HCT116 (cell line): ENCODE data around the gene WDR31. TPM values are rescaled to one million over a fixed set of nuclear protein-coding genes. Genes with fewer than 3 reads are reported as not detected.

ENCODE experiments used
- ATAC-seq: fragments of 200-7000 bp; cut with Tn5 transposase; 2 replicates; pipeline ENCODE4 v1.9.1; 2020; ENCODE audit warnings: mild to moderate bottlenecking, moderate library complexity
- BruUV-seq: library from RNA; stranded (reverse); fragments of 400-500 nt; replicated peaks from 2 replicates; lab custom pipeline; 2021; lab: Mats Ljungman, UMichigan
- CTCF ChIA-PET: fragments of 300-600 bp; sonication (Branson Sonifier 250); formaldehyde crosslinking; loops from one replicate; lab custom pipeline; 2021; ENCODE audit warnings: antibody characterized with exemption; lab: Charles Lee
- POLR2A ChIA-PET: fragments of 300-600, 350-600 bp; sonication (Branson Sonifier 250); formaldehyde crosslinking; loops from one replicate; lab custom pipeline; 2021; ENCODE audit warnings: antibody characterized with exemption; lab: Charles Lee
- RAD21 ChIA-PET, 2 experiments: fragments of 300-600 bp; sonication (Branson Sonifier 250); formaldehyde crosslinking; loops; one replicate each; lab custom pipeline; 2023; ENCODE audit warnings: low total read pairs in 2 of 2; ENCODE audit not compliant: uncharacterized antibody in 2 of 2, unreplicated experiment in 2 of 2, low non-redundant PET in 1 of 2; lab: Charles Lee
- DNase-seq: peaks from one replicate; pipeline ENCODE4 v3.0.0-alpha.2; 2010; ENCODE audit warnings: low read depth, low spot score
- H2AFZ ChIP-seq: fragments of 200-600 bp; shearing (Covaris generic), sonication (generic); 2 replicates; pipeline ENCODE4 v1.6.1; 2017; ENCODE audit warnings: low read depth, mixed run types, mixed read lengths, antibody characterized with exemption, low read length; ENCODE audit not compliant: poor library complexity, severe bottlenecking
- H3K27ac ChIP-seq: 2 replicates; pipeline ENCODE4 v1.5.1; 2012; ENCODE audit warnings: low read depth, low read length
- H3K27me3 ChIP-seq: fragments of 200-600 bp; sonication (generic); 2 replicates; pipeline ENCODE4 v1.6.1; 2016; ENCODE audit warnings: mixed run types, low read length, mixed read lengths; ENCODE audit not compliant: insufficient read depth
- H3K36me3 ChIP-seq, 2 experiments: fragments of 200-500 bp in 1 of 2; fragments of 200-600 bp in 1 of 2; sonication (Bioruptor generic) in 1 of 2; sonication (generic) in 1 of 2; 2 replicates each; pipeline versions ENCODE4 v1.5.1 to v1.6.1; 2014 to 2016; ENCODE audit warnings: low read length in 2 of 2, inconsistent platforms in 1 of 2, mixed read lengths in 1 of 2, mixed run types in 1 of 2; ENCODE audit not compliant: insufficient read depth in 2 of 2, control insufficient read depth in 1 of 2
- H3K4me1 ChIP-seq, 2 experiments: fragments of 200-600 bp in 1 of 2; sonication (generic) in 1 of 2; 2 replicates each; pipeline versions ENCODE4 v1.5.1 to v1.6.1; 2012 to 2017; ENCODE audit warnings: low read length in 2 of 2, inconsistent platforms in 1 of 2, mild to moderate bottlenecking in 1 of 2, mixed read lengths in 1 of 2, mixed run types in 1 of 2, moderate library complexity in 1 of 2; ENCODE audit not compliant: insufficient read depth in 2 of 2, control insufficient read depth in 1 of 2
- H3K4me2 ChIP-seq: fragments of 200-600 bp; sonication (generic); 2 replicates; pipeline ENCODE4 v1.6.1; 2017; ENCODE audit warnings: mixed run types, low read length, mixed read lengths
- H3K4me3 ChIP-seq, 2 experiments: fragments of 200-600 bp in 1 of 2; sonication (generic) in 1 of 2; replicated peaks in 1 of 2; 2 replicates each; pipeline ENCODE4 v1.5.1; 2011 to 2016; ENCODE audit warnings: low read length in 2 of 2, control low read depth in 1 of 2, low read depth in 1 of 2, mild to moderate bottlenecking in 1 of 2, mixed read lengths in 1 of 2, mixed run types in 1 of 2
- H3K79me2 ChIP-seq: fragments of 200-600 bp; sonication (generic); 2 replicates; pipeline ENCODE4 v1.6.1; 2017; ENCODE audit warnings: mild to moderate bottlenecking, mixed run types, low read length, moderate library complexity, mixed read lengths; ENCODE audit not compliant: insufficient read depth
- H3K9ac ChIP-seq: fragments of 200-600 bp; sonication (generic); 2 replicates; pipeline ENCODE4 v1.6.1; 2016; ENCODE audit warnings: low read length, mixed read lengths
- H3K9me2 ChIP-seq: fragments of 200-600 bp; sonication (generic), shearing (Covaris generic); 2 replicates; pipeline ENCODE4 v1.6.1; 2017; ENCODE audit warnings: mixed run types, mild to moderate bottlenecking, moderate library complexity; ENCODE audit not compliant: insufficient read depth
- H3K9me3 ChIP-seq, 2 experiments: fragments of 200-500 bp in 1 of 2; fragments of 200-600 bp in 1 of 2; sonication (Bioruptor generic) in 1 of 2; sonication (generic) in 1 of 2; 2 replicates each; pipeline ENCODE4 v1.6.1; 2014 to 2017; ENCODE audit warnings: low read length in 2 of 2, mixed read lengths in 2 of 2, inconsistent platforms in 1 of 2, low read depth in 1 of 2, mild to moderate bottlenecking in 1 of 2, mixed run types in 1 of 2, moderate library complexity in 1 of 2; ENCODE audit not compliant: control insufficient read depth in 1 of 2, insufficient read depth in 1 of 2
- H4K20me1 ChIP-seq: fragments of 200-600 bp; sonication (generic), shearing (Covaris generic); 2 replicates; pipeline ENCODE4 v1.6.1; 2017; ENCODE audit warnings: mixed run types, mild to moderate bottlenecking, moderate library complexity; ENCODE audit not compliant: insufficient read depth
- ATF3 ChIP-seq: IDR thresholded peaks from 2 replicates; pipeline ENCODE4 v1.6.1; 2012
- CBX3 ChIP-seq: IDR thresholded peaks from 2 replicates; pipeline ENCODE4 v1.6.1; 2012; ENCODE audit warnings: low read depth
- CEBPB ChIP-seq: IDR thresholded peaks from 2 replicates; pipeline ENCODE4 v1.6.1; 2012; ENCODE audit warnings: low read depth
- EGR1 ChIP-seq: IDR thresholded peaks from 2 replicates; pipeline ENCODE4 v1.6.1; 2012; ENCODE audit warnings: low read depth
- ELF1 ChIP-seq: IDR thresholded peaks from 2 replicates; pipeline ENCODE4 v1.6.1; 2012; ENCODE audit warnings: low read depth, borderline replicate concordance
- EZH2 ChIP-seq: fragments of 200-600 bp; sonication (generic); IDR thresholded peaks from 2 replicates; pipeline ENCODE4 v1.6.1; 2017; ENCODE audit warnings: antibody characterized with exemption, mixed run types
- EZH2phosphoT487 ChIP-seq: fragments of 200-600 bp; IDR thresholded peaks from 2 replicates; pipeline ENCODE4 v1.6.1; 2018; ENCODE audit warnings: antibody characterized with exemption, borderline replicate concordance
- FOSL1 ChIP-seq: IDR thresholded peaks from 2 replicates; pipeline ENCODE4 v1.6.1; 2012; ENCODE audit warnings: low read depth
- JUND ChIP-seq: IDR thresholded peaks from 2 replicates; pipeline ENCODE4 v1.6.1; 2012
- MAX ChIP-seq: IDR thresholded peaks from 2 replicates; pipeline ENCODE4 v1.6.1; 2012
- POLR2A ChIP-seq: IDR thresholded peaks from 2 replicates; pipeline ENCODE4 v1.7.0; 2011; ENCODE audit warnings: borderline replicate concordance; ENCODE audit not compliant: insufficient read depth, insufficient read length; ENCODE audit errors: extremely low read depth
- POLR2AphosphoS5 ChIP-seq: IDR thresholded peaks from 2 replicates; pipeline ENCODE4 v1.6.1; 2011; ENCODE audit warnings: mild to moderate bottlenecking, low read depth, low read length, moderate library complexity
- SRF ChIP-seq: IDR thresholded peaks from 2 replicates; pipeline ENCODE4 v1.6.1; 2012; ENCODE audit warnings: low read depth
- TCF7L2 ChIP-seq: IDR thresholded peaks from 2 replicates; pipeline ENCODE4 v1.7.0; 2011; ENCODE audit warnings: borderline replicate concordance, inconsistent platforms; ENCODE audit not compliant: insufficient read depth, insufficient read length; ENCODE audit errors: extremely low read depth
- YY1 ChIP-seq: IDR thresholded peaks from 2 replicates; pipeline ENCODE4 v1.6.1; 2011; ENCODE audit warnings: low read length, low read depth, moderate library complexity, mild to moderate bottlenecking; ENCODE audit not compliant: insufficient replicate concordance; ENCODE audit errors: extremely low read depth
- ZBTB33 ChIP-seq: IDR thresholded peaks from 2 replicates; pipeline ENCODE4 v1.6.1; 2011; ENCODE audit warnings: mild to moderate bottlenecking, low read length, moderate library complexity; ENCODE audit not compliant: insufficient replicate concordance; ENCODE audit errors: extremely low read depth
- ZFX ChIP-seq: fragments of 450-650 bp; IDR thresholded peaks from 2 replicates; pipeline ENCODE4 v1.6.1; 2017
- ZNF274 ChIP-seq: fragments of 200-500 bp; sonication (Bioruptor generic); IDR thresholded peaks from 2 replicates; pipeline ENCODE4 v1.6.1; 2014; ENCODE audit warnings: mild to moderate bottlenecking, low read depth, low read length, inconsistent platforms
- intact Hi-C: fragments of 100-400 bp; cut with micrococcal nuclease; formaldehyde crosslinking; loops from 2 replicates; pipeline ENCODE4 v1.10.0; 2022
- total RNA-seq: library from RNA; stranded (reverse); gene quantifications from one replicate; pipeline ENCODE4 v1.2.1, GENCODE V29; 2021; ENCODE audit not compliant: unreplicated experiment

WDR31 gene
- total RNA-seq, 1 experiment from 2014 or later, result 5.9 TPM

GRCh38 chr9:113345190-113345589 is 5.1 kb upstream of the WDR31 start:
- CTCF ChIA-PET, result no interaction called here
- H3K9ac ChIP-seq, result no peak overlapping the region
- POLR2A ChIA-PET, result interaction anchor here (1.1 kb wide), 1 partner anchor 32 kb away, joined by 4 read pairs; the partner anchor contains the start of gene HDHD3
- DNase-seq (no peak), ATAC-seq (no peak)
- no peaks in the 10 kb centered on the region for H4K20me1 ChIP-seq
- no peak overlapping the region for H2AFZ ChIP-seq
- intact Hi-C loops, result no loop called here
- H3K27ac ChIP-seq, result no peak overlapping the region
- H3K9me3 ChIP-seq, result no peaks in the 10 kb centered on the region
- H3K27me3 ChIP-seq, result no peaks in the 10 kb centered on the region
- peaks cover 13 to 29% of the 10 kb centered on the region in 2 experiments for H3K4me1 ChIP-seq
- TF ChIP-seq EZH2phosphoT487, result no peak
- TF ChIP-seq POLR2AphosphoS5, result no peak
- no peak for TF ChIP-seq JUND
- TF ChIP-seq ZFX, result no peak
- no peak for TF ChIP-seq CEBPB
- no peak for TF ChIP-seq EZH2
- no peak for TF ChIP-seq MAX
- TF ChIP-seq SRF, result no peak
- no peak for TF ChIP-seq CBX3
- no peak for TF ChIP-seq ZNF274
- no peak for TF ChIP-seq FOSL1
- no peak for TF ChIP-seq ZBTB33
- no peak for TF ChIP-seq ELF1
- TF ChIP-seq POLR2A, result no peak
- TF ChIP-seq ATF3, result no peak
- TF ChIP-seq YY1, result no peak
- TF ChIP-seq EGR1, result no peak
- TF ChIP-seq TCF7L2, result no peak
- RAD21 ChIA-PET, result no interaction called here
- no peaks in the 10 kb centered on the region for H3K9me2 ChIP-seq
- H3K4me3 ChIP-seq, result no peak overlapping the region
- BruUV-seq, result no TSS peak
- no peak overlapping the region for H3K4me2 ChIP-seq
- H3K79me2 ChIP-seq, result peaks cover 3% of the 10 kb centered on the region; the same call in 1 of the 2 replicates
- no peaks in the 10 kb centered on the region for H3K36me3 ChIP-seq
